Muscle layer of colon (tissue), 2 donors: ENCODE data around the gene CELSR3.

Experiments
- H3K27ac ChIP-seq: one replicate; pipeline ENCODE4 v1.7.0; 2013; ENCODE audit warnings: low read depth, mild to moderate bottlenecking, low read length, moderate library complexity
- H3K27me3 ChIP-seq, 2 donors: one replicate each; pipeline ENCODE4 v1.7.0; 2013; ENCODE audit warnings: low read length in 2 of 2, mild to moderate bottlenecking in 2 of 2; ENCODE audit not compliant: insufficient read depth in 2 of 2, control insufficient read depth in 1 of 2
- H3K36me3 ChIP-seq: one replicate; pipeline ENCODE4 v1.7.0; 2013; ENCODE audit warnings: mild to moderate bottlenecking, low read length; ENCODE audit not compliant: insufficient read depth
- H3K4me1 ChIP-seq: one replicate; pipeline ENCODE4 v1.7.0; 2013; ENCODE audit warnings: mild to moderate bottlenecking, low read length; ENCODE audit not compliant: insufficient read depth
- H3K4me3 ChIP-seq, 2 donors: one replicate each; pipeline ENCODE4 v1.7.0; 2013; ENCODE audit warnings: low read length in 2 of 2, low read depth in 1 of 2, mild to moderate bottlenecking in 1 of 2, moderate library complexity in 1 of 2
- H3K9ac ChIP-seq: one replicate; pipeline ENCODE4 v1.7.0; 2013; ENCODE audit warnings: low read length
- H3K9me3 ChIP-seq: one replicate; pipeline ENCODE4 v1.7.0; 2013; ENCODE audit warnings: mild to moderate bottlenecking, low read length
- donor health status: abdominal sarcoma.
- donor health status: Adenocarcinoma of cecum.

Gene CELSR3

DNA sequence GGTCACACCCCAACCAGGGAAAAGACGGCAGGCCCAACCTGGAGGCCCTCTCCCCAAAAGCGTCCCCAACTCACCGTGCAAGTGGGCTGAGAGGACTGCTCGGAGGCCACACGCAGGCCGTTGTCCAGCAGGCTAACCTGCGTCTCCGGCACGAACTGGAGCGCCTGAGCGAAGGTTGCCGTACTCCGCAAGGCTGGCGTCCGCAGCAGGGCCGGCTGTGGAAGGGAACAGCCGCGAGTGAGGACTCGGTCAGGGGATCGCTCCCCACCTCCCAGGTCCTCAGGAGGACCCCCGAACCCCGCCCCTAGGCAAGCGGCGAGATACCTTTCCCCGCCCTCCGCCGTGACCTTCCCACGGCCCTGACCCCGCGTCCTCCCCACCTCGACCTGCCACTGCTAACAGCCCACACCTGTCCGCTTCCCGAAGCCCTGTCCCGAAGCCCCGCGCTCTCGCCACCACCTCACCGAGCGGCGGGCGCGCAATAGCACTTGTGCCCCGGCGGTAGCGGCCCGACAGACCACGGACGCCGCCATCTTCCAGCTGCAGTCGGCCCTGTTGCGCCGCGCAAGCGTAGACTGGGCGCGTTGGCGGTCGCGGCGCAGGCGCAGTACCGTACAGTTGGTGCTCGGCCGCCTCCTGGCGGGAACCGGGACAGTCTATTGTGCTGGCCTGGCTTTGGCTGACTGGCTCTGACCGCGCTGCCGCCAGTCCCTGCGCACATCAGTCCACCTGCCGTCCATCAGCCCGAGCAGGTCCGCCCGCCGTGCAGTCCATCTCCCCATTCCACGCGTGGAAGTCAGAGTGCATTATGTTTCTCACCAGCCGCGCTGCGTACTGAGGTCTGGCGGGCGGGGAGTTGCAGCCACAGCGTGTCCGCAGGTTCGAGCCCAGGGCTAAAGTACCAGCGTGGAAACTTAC is 53.3 kb downstream of the CELSR3 start, which contains the start of gene UQCRC1:
Gene UQCRC1 (minus strand): TSS at position 559 of the 918 bp plus-strand sequence. CDS start 26 bp downstream, at position 533.
- Histone ChIP-seq H3K4me3 (peak within 1 kb of the TSS; percentile 95 to 98), H3K4me1 (peaks cover 17% of the 10 kb centered on the region), H3K9me3 (no peaks in the 10 kb centered on the region), H3K36me3 (peaks cover 20% of the 10 kb centered on the region), H3K9ac (peak within 1 kb of the TSS; percentile 95), H3K27ac (peak within 1 kb of the TSS; percentile 87), H3K27me3 (no peaks in the 10 kb centered on the region)

DNA sequence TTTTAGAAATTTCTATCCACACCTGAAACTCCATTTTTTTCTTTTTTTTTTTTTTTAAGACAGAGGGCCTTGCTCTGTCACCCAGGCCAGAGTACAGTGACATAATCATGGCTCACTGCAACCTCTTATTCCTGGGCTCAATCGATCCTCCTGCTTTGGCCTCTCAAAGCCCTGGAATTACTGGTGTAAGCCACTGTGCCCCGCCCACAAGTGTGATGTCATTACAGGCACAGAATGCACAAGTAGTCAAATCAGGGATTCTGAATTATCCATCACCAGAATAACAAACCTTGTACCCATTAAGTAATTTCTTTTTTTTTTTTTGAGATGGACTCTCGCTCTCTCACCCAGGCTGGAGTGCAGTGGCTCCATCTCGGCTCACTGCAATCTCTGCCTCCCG is 55.2 kb downstream of the CELSR3 start:
- no peak overlapping the region for H3K27ac ChIP-seq
- no peak overlapping the region for H3K4me3 ChIP-seq
- no peak overlapping the region for H3K9ac ChIP-seq
- no peaks in the 10 kb centered on the region for H3K27me3 ChIP-seq
- peaks cover 39% of the 10 kb centered on the region for H3K36me3 ChIP-seq
- H3K9me3 ChIP-seq, result no peaks in the 10 kb centered on the region
- H3K4me1 ChIP-seq, result peaks cover 17% of the 10 kb centered on the region

DNA sequence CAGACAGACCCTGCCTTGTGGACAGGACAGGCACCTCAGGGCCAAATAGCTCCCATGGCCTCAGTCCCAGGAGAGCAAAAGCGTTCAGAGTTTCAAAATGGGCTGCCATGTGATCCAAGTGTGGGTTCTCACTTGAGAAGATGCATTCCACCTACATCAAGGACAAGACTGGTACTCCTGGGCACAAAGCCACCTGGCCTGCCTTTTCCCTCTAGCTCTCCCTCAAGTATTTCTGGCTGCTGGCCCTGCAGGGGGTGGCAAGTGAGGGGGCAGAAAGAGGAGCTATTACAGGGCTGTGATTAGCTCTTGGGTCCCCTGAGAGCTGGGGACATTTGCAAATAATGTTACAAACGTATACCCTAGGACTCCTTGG is 61.1 kb downstream of the CELSR3 start:
- H3K36me3 ChIP-seq, result peaks cover 81% of the 10 kb centered on the region
- no peaks in the 10 kb centered on the region for H3K27me3 ChIP-seq
- no peak overlapping the region for H3K9ac ChIP-seq
- no peaks in the 10 kb centered on the region for H3K9me3 ChIP-seq
- no peak overlapping the region for H3K27ac ChIP-seq
- no peak overlapping the region for H3K4me3 ChIP-seq
- peaks cover 9% of the 10 kb centered on the region for H3K4me1 ChIP-seq

DNA sequence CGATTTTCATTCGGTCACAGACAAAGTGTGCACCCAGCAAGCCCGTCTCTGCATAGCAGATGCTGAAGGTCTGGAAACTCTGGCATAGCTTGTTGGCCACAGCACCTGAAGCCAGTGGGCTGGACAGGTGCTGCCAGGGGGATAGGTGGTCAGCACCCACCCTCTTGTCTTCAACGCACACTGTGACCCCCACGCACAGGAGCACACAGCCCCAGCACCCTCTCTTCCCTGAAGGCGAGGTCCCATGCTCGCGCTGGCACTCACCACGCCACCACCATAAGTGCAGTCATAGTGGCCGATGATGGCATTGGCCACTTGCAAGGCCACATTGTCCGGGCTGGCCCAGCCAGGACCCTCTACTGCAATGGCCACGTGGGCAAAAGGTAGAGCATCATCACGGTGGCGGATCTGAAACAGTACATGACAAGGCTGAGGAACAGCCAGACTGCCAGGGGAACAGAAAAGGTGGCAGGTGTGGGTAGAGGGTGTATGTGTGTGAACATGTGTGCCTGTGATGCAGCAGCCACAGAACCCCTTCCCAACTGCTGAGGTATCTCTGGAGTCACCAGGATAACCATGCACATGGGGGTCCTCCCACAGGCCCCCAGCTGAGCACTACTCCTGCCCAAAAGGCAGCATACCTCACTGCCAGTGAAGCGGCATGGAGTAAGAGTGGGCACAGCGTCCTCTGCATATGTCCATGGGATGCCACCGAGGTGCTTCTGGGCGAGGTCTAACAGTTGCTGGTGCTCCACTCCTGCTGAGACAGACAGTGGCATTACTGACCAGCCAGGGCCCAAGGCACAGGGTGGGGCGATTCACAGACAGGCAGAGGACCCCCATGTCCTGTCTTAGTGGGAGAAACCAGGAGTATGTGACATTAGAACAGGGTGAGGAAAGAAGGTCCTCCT is 61.7 kb downstream of the CELSR3 start:
- peaks cover 77% of the 10 kb centered on the region for H3K36me3 ChIP-seq
- peaks cover 9% of the 10 kb centered on the region for H3K4me1 ChIP-seq
- H3K9ac ChIP-seq, result no peak overlapping the region
- H3K27ac ChIP-seq, result no peak overlapping the region
- H3K4me3 ChIP-seq, result no peak overlapping the region
- H3K27me3 ChIP-seq, result no peaks in the 10 kb centered on the region
- no peaks in the 10 kb centered on the region for H3K9me3 ChIP-seq

DNA sequence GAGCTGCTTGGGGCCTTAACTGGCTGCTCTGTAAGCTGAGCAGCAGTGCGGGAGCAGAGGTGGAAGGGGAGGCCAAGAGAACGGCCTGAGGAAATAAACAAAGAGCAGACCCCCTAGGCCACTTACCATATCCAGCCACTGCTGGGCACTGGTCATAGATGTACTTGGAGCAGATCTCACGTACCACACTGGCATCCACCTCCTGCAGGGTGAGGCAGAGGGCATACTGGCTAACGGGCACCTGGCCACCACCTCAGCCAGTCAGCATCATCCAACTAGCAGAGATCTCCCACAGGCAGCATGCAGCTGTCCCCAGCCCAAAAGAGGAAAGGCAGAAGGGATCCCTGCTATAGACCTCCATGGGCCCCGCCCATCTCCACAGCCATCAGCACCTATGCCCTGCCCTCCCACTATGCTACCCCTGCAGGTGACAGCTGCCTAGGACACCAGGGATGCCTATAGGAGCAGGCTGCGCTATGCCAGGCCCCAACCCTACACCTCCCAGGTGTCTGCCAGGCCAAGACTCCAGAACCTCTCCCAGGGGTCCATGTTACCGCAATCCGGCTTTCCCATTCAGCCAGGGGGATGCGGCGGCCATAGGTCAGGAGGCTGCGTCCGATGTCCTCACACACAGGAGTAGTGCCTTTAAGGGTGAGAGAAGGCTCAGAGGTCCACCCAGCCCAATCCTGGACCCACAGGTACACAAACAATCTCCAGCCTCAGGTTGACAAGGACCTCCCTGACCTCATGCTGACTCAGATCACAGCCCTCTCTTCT is 63.0 kb downstream of the CELSR3 start:
- H3K4me3 ChIP-seq, result no peak overlapping the region
- no peaks in the 10 kb centered on the region for H3K27me3 ChIP-seq
- peaks cover 64% of the 10 kb centered on the region for H3K36me3 ChIP-seq
- H3K9me3 ChIP-seq, result no peaks in the 10 kb centered on the region
- H3K27ac ChIP-seq, result peak overlapping the region; percentile 5
- H3K9ac ChIP-seq, result no peak overlapping the region
- peaks cover 9% of the 10 kb centered on the region for H3K4me1 ChIP-seq

DNA sequence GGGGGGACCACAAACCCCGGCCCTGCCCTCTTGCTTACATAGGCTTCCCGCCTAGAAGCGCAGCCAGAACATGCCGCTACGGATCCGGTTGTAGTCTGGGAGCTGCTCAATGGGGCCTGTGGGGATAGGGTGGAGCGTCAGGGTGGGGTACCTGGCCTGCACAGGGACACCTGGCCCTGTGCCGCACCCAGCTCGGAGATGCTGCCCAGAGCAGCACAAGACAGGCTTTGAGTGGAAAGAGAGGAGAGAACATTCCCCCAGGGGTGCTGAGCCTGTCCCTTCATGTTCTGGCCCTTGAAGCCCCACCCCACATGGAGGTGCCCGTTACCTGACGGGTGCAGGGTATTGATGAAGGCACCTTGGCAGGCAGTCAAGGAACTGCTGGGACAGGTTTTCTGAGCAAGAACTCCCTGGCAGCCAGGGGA is 63.6 kb downstream of the CELSR3 start:
- H3K4me3 ChIP-seq, result no peak overlapping the region
- peaks cover 0 to under 1% of the 10 kb centered on the region in 2 donors for H3K27me3 ChIP-seq
- no peak overlapping the region for H3K9ac ChIP-seq
- H3K27ac ChIP-seq, result peak overlapping the region; percentile 48
- H3K4me1 ChIP-seq, result peaks cover 16% of the 10 kb centered on the region
- no peaks in the 10 kb centered on the region for H3K9me3 ChIP-seq
- peaks cover 58% of the 10 kb centered on the region for H3K36me3 ChIP-seq

DNA sequence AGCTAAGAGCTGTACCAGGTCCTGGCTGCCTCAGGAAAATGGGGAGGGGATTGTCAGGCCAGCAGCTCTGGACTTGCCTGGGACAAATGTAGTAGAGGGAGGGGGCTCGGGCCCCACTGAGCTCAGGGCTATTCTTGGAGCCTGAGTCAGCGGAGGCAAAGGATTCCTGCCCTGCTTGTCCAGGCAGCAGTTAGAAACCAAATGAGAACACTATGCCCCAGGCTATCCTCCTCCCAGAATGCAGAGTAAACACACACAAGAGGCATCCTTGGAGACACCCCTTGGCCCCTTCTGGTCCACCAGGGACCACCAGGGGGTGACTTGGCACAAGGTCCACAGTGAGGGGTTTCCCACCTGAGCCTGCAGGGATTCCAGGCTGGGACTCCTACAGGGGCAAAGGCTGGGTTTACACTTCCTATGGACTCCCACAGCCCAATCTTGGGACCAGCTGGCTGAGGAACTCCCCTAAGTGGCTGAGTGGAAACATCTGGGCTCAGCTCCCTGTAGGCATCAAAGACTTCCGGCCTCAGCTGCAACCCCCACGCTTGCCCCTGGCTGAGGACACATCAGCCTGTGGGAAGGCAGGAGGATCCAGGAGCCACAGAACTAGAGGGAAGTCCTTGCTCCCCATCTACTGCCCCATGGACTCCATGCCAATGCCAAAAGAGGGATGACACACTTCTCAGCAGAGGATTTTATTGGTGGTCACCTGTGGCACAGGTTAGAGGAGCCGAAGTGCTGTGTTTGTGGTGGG is 64.2 kb downstream of the CELSR3 start:
- Histone ChIP-seq H3K4me3 (no peak overlapping the region), H3K36me3 (peaks cover 52% of the 10 kb centered on the region), H3K9ac (no peak overlapping the region), H3K27me3 (peaks cover 0 to 6% of the 10 kb centered on the region in 2 donors), H3K27ac (peak overlapping the region; percentile 48), H3K9me3 (no peaks in the 10 kb centered on the region), H3K4me1 (peaks cover 18% of the 10 kb centered on the region)

DNA sequence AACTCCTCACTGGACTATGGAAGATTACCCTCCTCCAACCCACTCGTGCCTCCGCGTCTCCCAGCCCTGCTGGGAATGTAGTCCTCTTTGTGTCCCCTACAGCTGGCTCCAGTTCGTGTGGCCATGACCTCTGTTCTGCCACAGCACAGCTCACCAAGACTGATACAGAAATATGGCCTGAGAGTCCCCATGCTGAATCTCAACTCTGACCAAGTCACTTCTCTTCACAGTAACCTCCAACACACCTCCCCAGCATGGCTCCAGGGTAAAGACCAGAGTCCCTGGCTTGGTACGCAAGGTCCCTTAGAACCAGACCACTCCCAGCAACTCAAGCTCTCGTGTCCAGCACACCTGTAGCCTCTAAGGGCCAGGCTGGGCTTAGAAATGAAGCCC is 65.3 kb downstream of the CELSR3 start:
- H3K27me3 ChIP-seq, result peaks cover 0 to 13% of the 10 kb centered on the region in 2 donors
- H3K27ac ChIP-seq, result no peak overlapping the region
- no peak overlapping the region for H3K4me3 ChIP-seq
- H3K9ac ChIP-seq, result no peak overlapping the region
- peaks cover 42% of the 10 kb centered on the region for H3K36me3 ChIP-seq
- no peaks in the 10 kb centered on the region for H3K9me3 ChIP-seq
- peaks cover 18% of the 10 kb centered on the region for H3K4me1 ChIP-seq

DNA sequence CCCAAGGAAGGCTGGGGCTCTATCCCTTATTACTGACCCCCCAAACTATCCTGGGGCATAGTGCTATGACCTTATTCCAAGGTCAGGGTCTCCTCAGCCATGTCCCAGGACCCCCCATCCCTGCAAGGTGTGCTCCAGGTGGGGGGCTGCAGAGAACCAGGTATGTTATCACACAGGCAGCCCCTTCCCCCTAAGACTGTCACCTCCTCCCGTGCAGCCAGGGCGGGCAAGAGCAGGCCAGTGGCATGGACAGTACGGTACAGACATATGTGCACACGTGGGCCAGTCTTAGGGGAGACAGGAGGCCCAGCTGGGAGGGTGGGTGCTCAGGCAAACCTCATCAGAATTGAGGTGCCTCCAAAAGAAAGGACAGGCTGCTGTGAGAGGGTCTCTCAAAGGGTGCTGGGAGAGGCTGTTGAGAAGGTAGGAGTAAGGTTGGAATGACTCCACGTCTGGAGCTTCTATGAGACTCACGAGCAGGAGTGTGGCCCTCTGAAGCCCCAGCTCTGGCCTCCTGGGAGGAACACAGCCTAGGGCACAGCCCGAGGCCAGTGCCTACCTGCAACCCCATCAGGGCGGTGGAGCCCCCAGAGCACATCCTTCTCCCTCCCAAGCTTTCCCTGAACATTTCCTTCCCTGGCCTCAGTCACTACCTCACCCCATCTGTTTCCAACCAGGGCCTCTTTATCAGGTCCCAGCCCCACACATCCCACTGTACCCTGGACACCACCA is 65.8 kb downstream of the CELSR3 start:
- Histone ChIP-seq H3K27me3 (peaks cover 0 to 13% of the 10 kb centered on the region in 2 donors), H3K4me3 (no peak overlapping the region), H3K9ac (no peak overlapping the region), H3K36me3 (peaks cover 37% of the 10 kb centered on the region), H3K27ac (no peak overlapping the region), H3K4me1 (peaks cover 18% of the 10 kb centered on the region), H3K9me3 (no peaks in the 10 kb centered on the region)

DNA sequence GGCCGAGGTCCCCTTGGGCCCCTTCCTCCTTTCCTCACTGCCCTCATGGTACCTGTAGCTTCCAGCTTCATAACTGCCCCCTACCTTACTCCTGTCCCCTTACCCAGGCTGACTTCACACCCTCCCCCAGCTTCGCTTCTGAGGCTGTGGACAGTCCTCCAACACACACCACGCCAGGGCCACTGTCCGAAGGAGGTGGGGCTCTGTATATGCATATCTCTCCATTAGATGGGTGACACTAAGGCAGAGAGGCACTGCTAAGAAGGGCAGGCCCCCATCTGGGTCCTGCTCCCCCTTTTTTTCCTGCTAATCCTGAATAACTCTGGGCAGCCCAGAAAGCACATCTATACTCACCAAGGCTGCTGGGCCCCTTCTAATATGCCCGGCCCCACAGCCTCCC is 66.5 kb downstream of the CELSR3 start:
- H3K27me3 ChIP-seq, result peaks cover 0 to 13% of the 10 kb centered on the region in 2 donors
- peaks cover 18% of the 10 kb centered on the region for H3K4me1 ChIP-seq
- no peak overlapping the region for H3K9ac ChIP-seq
- peaks cover 30% of the 10 kb centered on the region for H3K36me3 ChIP-seq
- H3K9me3 ChIP-seq, result no peaks in the 10 kb centered on the region
- H3K27ac ChIP-seq, result no peak overlapping the region
- H3K4me3 ChIP-seq, result no peak overlapping the region
